Duodenal mucosa (tissue), 2 donors: ENCODE results near the gene SOX30.
A peak's percentile ranks its signal among the peaks of the same experiment; 100 is the strongest.
"Not testable (repeated sequence)": the region's sequence is repeated elsewhere in the genome, so short reads cannot be mapped to it uniquely, and the experiment has no call there.

Experiments used
- H3K27ac ChIP-seq: one replicate; pipeline ENCODE4 v1.7.0; 2013; ENCODE audit warnings: low read depth, low read length
- H3K27me3 ChIP-seq, 2 donors: one replicate each; pipeline ENCODE4 v1.7.0; 2013; ENCODE audit warnings: low read length in 2 of 2, control low read depth in 1 of 2; ENCODE audit not compliant: insufficient read depth in 2 of 2, control insufficient read depth in 1 of 2
- H3K36me3 ChIP-seq, 2 donors: one replicate each; pipeline ENCODE4 v1.7.0; 2013; ENCODE audit warnings: low read length in 2 of 2, control low read depth in 1 of 2; ENCODE audit not compliant: insufficient read depth in 2 of 2, control insufficient read depth in 1 of 2
- H3K4me1 ChIP-seq, 2 donors: one replicate each; pipeline ENCODE4 v1.7.0; 2013; ENCODE audit warnings: low read length in 2 of 2, control low read depth in 1 of 2; ENCODE audit not compliant: insufficient read depth in 2 of 2, control insufficient read depth in 1 of 2
- H3K4me3 ChIP-seq, 2 donors: one replicate each; pipeline ENCODE4 v1.7.0; 2013; ENCODE audit warnings: low read length in 2 of 2, low read depth in 1 of 2
- H3K9ac ChIP-seq, 2 donors: one replicate each; pipeline ENCODE4 v1.7.0; 2013; ENCODE audit warnings: low read length in 2 of 2, low read depth in 1 of 2
- H3K9me3 ChIP-seq, 2 donors: one replicate each; pipeline ENCODE4 v1.7.0; 2013; ENCODE audit warnings: low read length in 2 of 2, control low read depth in 1 of 2; ENCODE audit not compliant: control insufficient read depth in 1 of 2

SOX30 gene

GRCh38 chr5:157680239-157680638, 28.0 kb upstream of the SOX30 start:
- Histone ChIP-seq H3K9me3 (no peaks in the 10 kb centered on the region), H3K27me3 (no peaks in the 10 kb centered on the region), H3K27ac (no peak overlapping the region), H3K4me3 (no peak overlapping the region), H3K4me1 (no peaks in the 10 kb centered on the region), H3K9ac (no peak overlapping the region), H3K36me3 (no peaks in the 10 kb centered on the region)

- H3K27ac ChIP-seq: no peak overlapping the region
- no peak overlapping the region for H3K9ac ChIP-seq
- H3K9me3 ChIP-seq: no peaks in the 10 kb centered on the region
- no peak overlapping the region for H3K4me3 ChIP-seq
- no peaks in the 10 kb centered on the region for H3K27me3 ChIP-seq
- no peaks in the 10 kb centered on the region for H3K4me1 ChIP-seq
- H3K36me3 ChIP-seq: no peaks in the 10 kb centered on the region
Observed at GRCh38 chr5:157679801-157680200, 27.6 kb upstream of the SOX30 start.

GRCh38 chr5:157677931-157678330, 25.7 kb upstream of the SOX30 start:
- H3K4me3 ChIP-seq: no peak overlapping the region
- H3K36me3 ChIP-seq: no peaks in the 10 kb centered on the region
- H3K9me3 ChIP-seq: no peaks in the 10 kb centered on the region
- no peaks in the 10 kb centered on the region for H3K4me1 ChIP-seq
- H3K27ac ChIP-seq: no peak overlapping the region
- H3K27me3 ChIP-seq: no peaks in the 10 kb centered on the region
- no peak overlapping the region for H3K9ac ChIP-seq

- peaks cover 11 to 21% of the 10 kb centered on the region in 2 donors for H3K4me1 ChIP-seq
- H3K9me3 ChIP-seq, H3K27me3 ChIP-seq, H3K4me3 ChIP-seq, H3K27ac ChIP-seq, H3K36me3 ChIP-seq, H3K9ac ChIP-seq: not testable (repeated sequence)
Observed at GRCh38 chr5:157674351-157674750, 22.1 kb upstream of the SOX30 start.

- H3K9ac ChIP-seq: no peak overlapping the region
Observed at GRCh38 chr5:157672976-157673375, 20.7 kb upstream of the SOX30 start.

GRCh38 chr5:157671592-157672330, 19.5 kb upstream of the SOX30 start:
- Histone ChIP-seq H3K9ac (peak overlapping the region; percentile 86 to 96), H3K9me3 (no peaks in the 10 kb centered on the region), H3K4me1 (peaks cover 11 to 21% of the 10 kb centered on the region in 2 donors), H3K36me3 (no peaks in the 10 kb centered on the region), H3K27ac (peak overlapping the region; percentile 67), H3K4me3 (peak overlapping the region; percentile 89 to 91), H3K27me3 (no peaks in the 10 kb centered on the region)

More at GRCh38 chr5:157672976-157673375, 20.7 kb upstream of the SOX30 start:
- Histone ChIP-seq H3K4me3 (no peak overlapping the region), H3K36me3 (no peaks in the 10 kb centered on the region), H3K4me1 (peaks cover 11 to 21% of the 10 kb centered on the region in 2 donors), H3K27me3 (no peaks in the 10 kb centered on the region), H3K9me3 (no peaks in the 10 kb centered on the region), H3K27ac (no peak overlapping the region)

GRCh38 chr5:157670662-157671591, 18.7 kb upstream of the SOX30 start, which contains the start of gene C5orf52:
TSS of gene C5orf52 (plus strand) at chr5:157671533. CDS start at chr5:157671615, 82 bp downstream.
- Histone ChIP-seq H3K4me1 (peaks cover 11 to 21% of the 10 kb centered on the region in 2 donors), H3K4me3 (peak within 1 kb of the TSS; percentile 89 to 91), H3K9ac (peak within 1 kb of the TSS; percentile 86 to 96), H3K27me3 (no peaks in the 10 kb centered on the region), H3K27ac (peak within 1 kb of the TSS; percentile 67), H3K36me3 (no peaks in the 10 kb centered on the region), H3K9me3 (no peaks in the 10 kb centered on the region)

- peak overlapping the region; percentile 30 to 96 for H3K9ac ChIP-seq
Observed at GRCh38 chr5:157669701-157670097, 17.5 kb upstream of the SOX30 start.

GRCh38 chr5:157668356-157668755, 16.1 kb upstream of the SOX30 start:
- H3K36me3 ChIP-seq: no peaks in the 10 kb centered on the region
- peaks cover 11 to 21% of the 10 kb centered on the region in 2 donors for H3K4me1 ChIP-seq
- no peak overlapping the region for H3K27ac ChIP-seq
- H3K9ac ChIP-seq: no peak overlapping the region
- H3K27me3 ChIP-seq: no peaks in the 10 kb centered on the region
- H3K9me3 ChIP-seq: no peaks in the 10 kb centered on the region
- H3K4me3 ChIP-seq: no peak overlapping the region

More at GRCh38 chr5:157669701-157670097, 17.5 kb upstream of the SOX30 start:
- Histone ChIP-seq H3K27me3 (no peaks in the 10 kb centered on the region), H3K27ac (peak overlapping the region; percentile 20), H3K36me3 (no peaks in the 10 kb centered on the region), H3K4me3 (peak overlapping the region; percentile 89 to 91), H3K4me1 (peaks cover 11 to 21% of the 10 kb centered on the region in 2 donors), H3K9me3 (no peaks in the 10 kb centered on the region)
